Endothelial cell of umbilical vein (primary cell): ENCODE data around the gene SETD3. TPM values are rescaled to one million over a fixed set of nuclear protein-coding genes. Genes with fewer than 3 reads are reported as not detected.

ENCODE experiments used
- BruUV-seq: library from RNA; stranded (reverse); fragments of 400-500 nt; replicated peaks from 2 replicates; lab custom pipeline; 2021; lab: Mats Ljungman, UMichigan
- CTCF ChIA-PET: fragments of 300-600, 350-600 bp; sonication (Branson Sonifier 250); formaldehyde crosslinking; loops from one replicate; lab custom pipeline; 2021; ENCODE audit warnings: antibody characterized with exemption, inconsistent platforms; lab: Charles Lee
- POLR2A ChIA-PET: fragments of 300-600, 350-600 bp; sonication (Branson Sonifier 250); formaldehyde crosslinking; loops from one replicate; lab custom pipeline; 2021; ENCODE audit warnings: antibody characterized with exemption, inconsistent platforms; lab: Charles Lee
- DNase-seq: peaks from one replicate; pipeline ENCODE4 v3.0.0-alpha.2; 2011; ENCODE audit warnings: low read depth, low spot score
- FAIRE-seq: peaks from 2 replicates; lab custom pipeline; 2011; peaks lifted over from hg19 to GRCh38; lab: Jason Lieb, UNC
- H2AFZ ChIP-seq: 2 replicates; pipeline ENCODE4 v1.6.0; 2012; ENCODE audit warnings: low read depth, low read length, control low read depth, inconsistent platforms
- H3K27ac ChIP-seq: 2 replicates; pipeline ENCODE4 v1.5.1; 2011; ENCODE audit warnings: low read depth, mild to moderate bottlenecking, control low read depth, low read length, moderate library complexity; ENCODE audit not compliant: insufficient read depth
- H3K27me3 ChIP-seq, 2 experiments: 2 replicates each; pipeline versions ENCODE4 v1.6.0 to v1.6.1; 2011; ENCODE audit warnings: low read length in 2 of 2, mixed read lengths in 1 of 2; ENCODE audit not compliant: control insufficient read depth in 2 of 2, insufficient read depth in 2 of 2
- H3K36me3 ChIP-seq, 2 experiments: 2 replicates in 1 of 2; 3 replicates in 1 of 2; pipeline ENCODE4 v1.5.1; 2011; ENCODE audit warnings: low read length in 2 of 2, mild to moderate bottlenecking in 1 of 2, moderate library complexity in 1 of 2; ENCODE audit not compliant: control insufficient read depth in 2 of 2, insufficient read depth in 2 of 2; ENCODE audit errors: extremely low read depth in 1 of 2
- H3K4me1 ChIP-seq: 3 replicates; pipeline ENCODE4 v1.5.1; 2011; ENCODE audit warnings: mild to moderate bottlenecking, low read length; ENCODE audit not compliant: control insufficient read depth, insufficient read depth; ENCODE audit errors: extremely low read depth
- H3K4me2 ChIP-seq: 2 replicates; pipeline ENCODE4 v1.6.1; 2011; ENCODE audit warnings: low read length, control low read depth, mixed read lengths; ENCODE audit not compliant: insufficient read depth
- H3K4me3 ChIP-seq, 3 experiments: fragments of 200-600 bp in 1 of 3; sonication (generic), shearing (Covaris generic) in 1 of 3; replicated peaks in 1 of 3; 2 replicates each; pipeline ENCODE4 v1.5.1; 2011 to 2016; ENCODE audit warnings: control low read depth in 3 of 3, low read length in 3 of 3, mild to moderate bottlenecking in 2 of 3, inconsistent platforms in 1 of 3, low read depth in 1 of 3, moderate library complexity in 1 of 3; ENCODE audit not compliant: insufficient read depth in 1 of 3
- H3K79me2 ChIP-seq: 2 replicates; pipeline ENCODE4 v1.6.0; 2012; ENCODE audit warnings: low read length, inconsistent platforms; ENCODE audit not compliant: control insufficient read depth, insufficient read depth
- H3K9ac ChIP-seq: replicated peaks from 2 replicates; pipeline ENCODE3; 2011; ENCODE audit warnings: low read length, control low read depth; ENCODE audit not compliant: insufficient read depth; ENCODE audit errors: extremely low read depth
- H3K9me1 ChIP-seq: replicated peaks from 3 replicates; pipeline ENCODE4 v1.6.0; 2011; ENCODE audit warnings: mild to moderate bottlenecking, low read length; ENCODE audit not compliant: control insufficient read depth, insufficient read depth; ENCODE audit errors: extremely low read depth
- H3K9me3 ChIP-seq: replicated peaks from 2 replicates; pipeline ENCODE4 v1.5.1; 2012; ENCODE audit warnings: low read length, inconsistent platforms; ENCODE audit not compliant: control insufficient read depth, insufficient read depth
- H4K20me1 ChIP-seq: replicated peaks from 2 replicates; pipeline ENCODE3; 2011; ENCODE audit warnings: mild to moderate bottlenecking, low read length; ENCODE audit not compliant: control insufficient read depth, insufficient read depth; ENCODE audit errors: extremely low read depth
- CTCF ChIP-seq, 2 donors: IDR thresholded peaks; 1 replicate in 1 of 2; 2 replicates in 1 of 2; pipeline ENCODE4 v1.5.1; 2011; ENCODE audit warnings: low read length in 2 of 2, mild to moderate bottlenecking in 2 of 2, moderate library complexity in 2 of 2, control low read depth in 1 of 2, inconsistent platforms in 1 of 2, low read depth in 1 of 2; ENCODE audit not compliant: insufficient read depth in 1 of 2; ENCODE audit errors: extremely low read depth in 1 of 2
- EZH2 ChIP-seq: IDR thresholded peaks from 2 replicates; pipeline ENCODE4 v1.6.1; 2012; ENCODE audit warnings: borderline replicate concordance, low read depth, mild to moderate bottlenecking, moderate library complexity, low read length, inconsistent platforms; ENCODE audit not compliant: severe bottlenecking
- FOS ChIP-seq: IDR thresholded peaks from 2 replicates; pipeline ENCODE4 v1.6.1; 2011; ENCODE audit warnings: mild to moderate bottlenecking, low read length, moderate library complexity, borderline replicate concordance; ENCODE audit not compliant: insufficient read depth
- GATA2 ChIP-seq: IDR thresholded peaks from 2 replicates; pipeline ENCODE4 v1.7.0; 2011; ENCODE audit warnings: low read depth, mild to moderate bottlenecking, moderate library complexity, mixed read lengths, low read length; ENCODE audit not compliant: insufficient read length, insufficient read depth
- JUN ChIP-seq: IDR thresholded peaks from 2 replicates; pipeline ENCODE4 v1.6.1; 2011; ENCODE audit warnings: borderline replicate concordance, low read depth; ENCODE audit not compliant: insufficient read length, insufficient read depth
- MAX ChIP-seq: IDR thresholded peaks from 2 replicates; pipeline ENCODE4 v1.6.1; 2011; ENCODE audit not compliant: insufficient read depth, insufficient read length
- MYC ChIP-seq: IDR thresholded peaks from one replicate; pipeline ENCODE4 v1.6.1; 2011; ENCODE audit warnings: mild to moderate bottlenecking, low read depth, low read length
- POLR2A ChIP-seq: IDR thresholded peaks from 2 replicates; pipeline ENCODE4 v1.6.1; 2012; ENCODE audit warnings: low read depth, mild to moderate bottlenecking, control low read depth, low read length
- POLR2AphosphoS5 ChIP-seq: IDR thresholded peaks from 2 replicates; pipeline ENCODE4 v1.6.1; 2012; ENCODE audit warnings: low read depth, mild to moderate bottlenecking, control low read depth, low read length, moderate library complexity; ENCODE audit not compliant: insufficient read depth
- dilution Hi-C: fragments of 300-500 bp; cut with MboI; formaldehyde crosslinking; loops from one replicate; pipeline ENCODE4 v1.15.0; 2019; ENCODE audit warnings: low sequenced_read_pairs; ENCODE audit not compliant: extremely low pct_ligation_motif_present
- intact Hi-C: fragments of 100-400 bp; cut with micrococcal nuclease; formaldehyde crosslinking; loops from one replicate; pipeline ENCODE4 v1.10.0; 2022
- polyA plus RNA-seq, 4 experiments: library from polyadenylated mRNA; depleted of rRNA in 3 of 4; stranded (reverse) in 3 of 4; unstranded in 1 of 4; fragments of >200 nt; gene quantifications; 2 replicates each; pipeline versions ENCODE4 v1.2.1 to v1.2.3, GENCODE V29; 2011 to 2012; ENCODE audit warnings: missing spikeins in 1 of 4
- total RNA-seq: library from RNA; stranded (reverse); gene quantifications from 2 replicates; pipeline ENCODE4 v1.2.3, GENCODE V29; 2021

Gene SETD3
- total and polyA plus RNA-seq, 2 donors (not counting 3 experiments of a cell fraction or from before 2014, with no cell fraction given): 18.1 to 53.1 TPM

DNA sequence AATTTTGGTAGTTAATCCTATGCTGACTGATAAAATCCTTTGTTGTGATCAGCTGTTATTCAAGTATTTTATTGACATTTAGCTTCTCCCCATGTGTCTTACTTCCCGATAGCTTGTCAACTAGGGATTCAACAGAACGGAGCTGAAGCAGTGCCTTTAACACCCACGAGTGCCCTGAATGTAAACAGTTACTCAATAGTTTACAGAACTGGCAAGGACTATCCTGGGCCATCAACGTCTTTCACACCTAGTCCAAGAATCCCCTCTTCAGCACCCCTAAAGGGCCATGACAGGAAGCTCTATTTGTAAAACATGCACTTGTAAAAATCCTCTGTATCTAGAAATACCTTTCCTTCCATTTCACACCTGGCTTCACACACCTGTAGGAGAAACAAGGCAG, 45.3 kb downstream of the SETD3 start:
- CTCF ChIA-PET: interaction anchor here (0.6 to 1.2 kb wide), 3 partner anchors 14 to 46 kb away, joined by 3 to 5 read pairs (median 3); no protein-coding TSS in a partner anchor
- H3K9ac ChIP-seq: no peak overlapping the region
- H3K27me3 ChIP-seq: no peaks in the 10 kb centered on the region
- DNase-seq (no peak), FAIRE-seq (no peak)
- no peaks in the 10 kb centered on the region for H4K20me1 ChIP-seq
- H3K27ac ChIP-seq: no peak overlapping the region
- H3K4me2 ChIP-seq: no peak overlapping the region
- no peak overlapping the region for H3K4me3 ChIP-seq
- no TSS peak for BruUV-seq
- H3K79me2 ChIP-seq: no peaks in the 10 kb centered on the region
- H2AFZ ChIP-seq: no peak overlapping the region
- TF ChIP-seq CTCF (IDR thresholded peaks at IDR 0.05; ENCODE audit: extremely low read depth in 1 of 2, insufficient read depth in 1 of 2, low read depth in 1 of 2, low read length in 2 of 2): no peak
- TF ChIP-seq FOS: no peak
- no peak for TF ChIP-seq GATA2
- no peak for TF ChIP-seq MYC
- TF ChIP-seq JUN: no peak
- TF ChIP-seq POLR2AphosphoS5: no peak
- no peak for TF ChIP-seq MAX
- no peak for TF ChIP-seq POLR2A
- TF ChIP-seq EZH2: no peak
- POLR2A ChIA-PET: no interaction called here
- H3K9me1 ChIP-seq: no peaks in the 10 kb centered on the region
- H3K9me3 ChIP-seq: no peaks in the 10 kb centered on the region
- intact Hi-C loops (no loop called here), dilution Hi-C loops (no loop called here)
- H3K36me3 ChIP-seq: peaks cover 3 to 4% of the 10 kb centered on the region in 2 experiments
- H3K4me1 ChIP-seq: peaks cover 7% of the 10 kb centered on the region
